K562 (cell line): ENCODE measurements around the gene KCTD17. TPM values are rescaled to one million over a fixed set of nuclear protein-coding genes. Genes with fewer than 3 reads are reported as not detected.

ENCODE experiments used
- ATAC-seq: fragments of 200-7000 bp; cut with Tn5 transposase; 3 replicates; pipeline ENCODE4 v1.9.1; 2020; ENCODE audit warnings: moderate library complexity
- BruUV-seq: library from RNA; stranded (reverse); fragments of 400-500 nt; replicated peaks from 2 replicates; lab custom pipeline; 2021; lab: Mats Ljungman, UMichigan
- CTCF ChIA-PET: fragments of 300-600 bp; formaldehyde crosslinking; extraction: SDS; loops from one replicate; lab custom pipeline; 2021; ENCODE audit warnings: low intra/inter-chr PET ratio; lab: Yijun Ruan, JAX
- POLR2A ChIA-PET: fragments of 300-600, 350-650 bp; sonication (Branson Sonifier 250); formaldehyde crosslinking; extraction: SDS; loops from one replicate; lab custom pipeline; 2021; ENCODE audit warnings: antibody characterized with exemption, inconsistent platforms; lab: Yijun Ruan, JAX
- DNase-seq, 4 experiments: peaks; one replicate each; pipeline versions ENCODE4 v3.0.0 to v3.0.0-alpha.2; 2011 to 2018; ENCODE audit warnings: low spot score in 3 of 4, mixed read lengths in 3 of 4; ENCODE audit errors: extremely low read depth in 1 of 4
- FAIRE-seq: peaks from 2 replicates; lab custom pipeline; 2011; peaks lifted over from hg19 to GRCh38; lab: Jason Lieb, UNC
- H2AFZ ChIP-seq: 2 replicates; pipeline ENCODE4 v1.6.0; 2011; ENCODE audit warnings: low read depth, low read length, control low read depth, inconsistent platforms
- H3K27ac ChIP-seq: fragments of 200-600 bp; 3 replicates; pipeline ENCODE4 v1.8.0; 2011; ENCODE audit warnings: low read depth, mild to moderate bottlenecking, control low read depth, inconsistent platforms, low read length, moderate library complexity, mixed read lengths; ENCODE audit errors: extremely low read depth
- H3K27me3 ChIP-seq, 2 experiments: fragments of 300-600 bp in 1 of 2; 2 replicates in 1 of 2; 3 replicates in 1 of 2; pipeline versions ENCODE4 v1.6.0 to v1.8.0; 2011; ENCODE audit warnings: inconsistent platforms in 2 of 2, low read length in 2 of 2, mild to moderate bottlenecking in 1 of 2, mixed read lengths in 1 of 2, moderate library complexity in 1 of 2; ENCODE audit not compliant: control insufficient read depth in 2 of 2, insufficient read depth in 2 of 2
- H3K36me3 ChIP-seq: fragments of 300-600 bp; 3 replicates; pipeline ENCODE4 v1.8.0; 2011; ENCODE audit warnings: mild to moderate bottlenecking, low read length, inconsistent platforms; ENCODE audit not compliant: control insufficient read depth, insufficient read depth
- H3K4me1 ChIP-seq, 2 experiments: fragments of 200-600 bp in 1 of 2; replicated peaks in 1 of 2; 2 replicates in 1 of 2; 3 replicates in 1 of 2; pipeline versions ENCODE4 v1.5.1 to v1.8.0; 2011; ENCODE audit warnings: inconsistent platforms in 2 of 2, low read length in 2 of 2, mild to moderate bottlenecking in 1 of 2, mixed read lengths in 1 of 2, moderate library complexity in 1 of 2; ENCODE audit not compliant: control insufficient read depth in 2 of 2, insufficient read depth in 2 of 2
- H3K4me2 ChIP-seq: 2 replicates; pipeline ENCODE4 v1.6.1; 2011; ENCODE audit warnings: low read length, control low read depth, inconsistent platforms, mixed read lengths; ENCODE audit not compliant: insufficient read depth
- H3K4me3 ChIP-seq: fragments of 200-600 bp; sonication (generic), shearing (Covaris generic); 2 replicates; pipeline ENCODE4 v1.5.1; 2016; ENCODE audit warnings: control low read depth, inconsistent platforms
- H3K79me2 ChIP-seq: fragments of 200-600 bp; 3 replicates; pipeline ENCODE4 v1.8.0; 2011; ENCODE audit warnings: low read length, inconsistent platforms; ENCODE audit not compliant: control insufficient read depth, insufficient read depth
- H3K9ac ChIP-seq, 2 experiments: 2 replicates each; pipeline versions ENCODE4 v1.6.0 to v1.6.1; 2011; ENCODE audit warnings: low read depth in 2 of 2, low read length in 2 of 2, control low read depth in 1 of 2, inconsistent platforms in 1 of 2, mild to moderate bottlenecking in 1 of 2, mixed read lengths in 1 of 2; ENCODE audit not compliant: insufficient read depth in 1 of 2
- H3K9me1 ChIP-seq: one replicate; pipeline ENCODE4 v1.6.0; 2011; ENCODE audit warnings: inconsistent platforms, mild to moderate bottlenecking, low read length, moderate library complexity; ENCODE audit not compliant: control insufficient read depth, insufficient read depth
- H3K9me3 ChIP-seq: replicated peaks from 2 replicates; pipeline ENCODE4 v1.5.1; 2011; ENCODE audit warnings: low read depth, low read length, inconsistent platforms; ENCODE audit not compliant: control insufficient read depth, insufficient read depth
- H4K20me1 ChIP-seq: replicated peaks from 2 replicates; pipeline ENCODE4 v1.6.1; 2011; ENCODE audit warnings: low read length, inconsistent platforms, mixed read lengths; ENCODE audit not compliant: control insufficient read depth, insufficient read depth
- BCLAF1 ChIP-seq, 2 experiments: fragments of 450-650 bp in 1 of 2; IDR thresholded peaks; 2 replicates each; pipeline ENCODE4 v1.6.1; 2011 to 2017; ENCODE audit warnings: low read depth in 2 of 2, antibody characterized with exemption in 1 of 2, borderline replicate concordance in 1 of 2, low read length in 1 of 2, mild to moderate bottlenecking in 1 of 2, mixed read lengths in 1 of 2; ENCODE audit not compliant: control insufficient read depth in 1 of 2
- HNRNPLL ChIP-seq: fragments of 200-400 bp; formaldehyde crosslinking; IDR thresholded peaks from 2 replicates; pipeline ENCODE4 v1.6.1; 2017; ENCODE audit warnings: low read length, low read depth, mild to moderate bottlenecking; ENCODE audit not compliant: poor library complexity, severe bottlenecking
- NR2F6 ChIP-seq: fragments of 450-650 bp; formaldehyde crosslinking; IDR thresholded peaks from 2 replicates; pipeline ENCODE4 v1.4.0; 2020; ENCODE audit warnings: mild to moderate bottlenecking
- RB1 ChIP-seq: fragments of 450-650 bp; IDR thresholded peaks from 2 replicates; pipeline ENCODE4 v1.6.1; 2017; ENCODE audit warnings: low read depth, mild to moderate bottlenecking
- RHOXF2B ChIP-seq: fragments of 250-450 bp; sonication (Bioruptor Pico); conservative IDR thresholded peaks from 2 replicates; pipeline ENCODE4 v1.5.1; 2021
- ZNF280B ChIP-seq: fragments of 250-450 bp; sonication (Bioruptor Pico); IDR thresholded peaks from 2 replicates; pipeline ENCODE4 v1.5.1; 2021; ENCODE audit warnings: mild to moderate bottlenecking
- ZNF398 ChIP-seq: fragments of 250-450 bp; sonication (Bioruptor Pico); IDR thresholded peaks from 2 replicates; pipeline ENCODE4 v1.8.0; 2021; ENCODE audit warnings: moderate library complexity, mild to moderate bottlenecking, inconsistent platforms
- ZNF41 ChIP-seq: fragments of 250-450 bp; sonication (Bioruptor Pico); conservative IDR thresholded peaks from 2 replicates; pipeline ENCODE4 v1.4.0; 2020; ENCODE audit warnings: mild to moderate bottlenecking
- ZSCAN32 ChIP-seq: fragments of 450-650 bp; formaldehyde crosslinking; IDR thresholded peaks from 2 replicates; pipeline ENCODE4 v1.4.0; 2020; ENCODE audit warnings: mild to moderate bottlenecking, moderate library complexity
- WGBS: fragments of 100-300 bp; shearing (Covaris generic); methylation state at CpG from one replicate; pipeline ENCODE4 v1.1.6; 2016; ENCODE audit warnings: low coverage, mixed read lengths; ENCODE audit not compliant: insufficient coverage; ENCODE audit errors: missing lambda C conversion rate; 5-methylcytosine and 5-hydroxymethylcytosine counted together
- in situ Hi-C: fragments of 300-500 bp; cut with MboI; formaldehyde crosslinking; loops from 4 replicates; pipeline ENCODE4 v1.15.0; 2018; ENCODE audit warnings: inconsistent platforms, mixed read lengths
- intact Hi-C: fragments of 100-400 bp; cut with micrococcal nuclease; formaldehyde crosslinking; loops from 2 replicates; pipeline ENCODE4 v1.14.2; 2022
- polyA plus RNA-seq, 8 experiments: library from polyadenylated mRNA; depleted of rRNA in 4 of 8; stranded (reverse) in 5 of 8; unstranded in 3 of 8; fragments of >200 nt; fragmentation: Nextera tagmentation in 2 of 8; fragmentation: Illumina TruSeq in 1 of 8; extraction: Ambion mirVana in 2 of 8; extraction: Trizol in 1 of 8; gene quantifications; 2 replicates each; pipeline versions ENCODE4 v1.2.1 to v1.2.3, GENCODE V29; 2011 to 2014; ENCODE audit warnings: inconsistent platforms in 1 of 8, missing spikeins in 1 of 8
- total RNA-seq, 7 experiments: library from RNA; depleted of rRNA in 6 of 7; stranded (reverse); fragments of >200 nt in 6 of 7; fragmentation: Illumina TruSeq in 2 of 7; extraction: Trizol in 2 of 7; gene quantifications; 2 replicates each; pipeline versions ENCODE4 v1.2.1 to v1.2.3, GENCODE V29; 2011 to 2021; ENCODE audit warnings: low replicate concordance in 1 of 7

Gene KCTD17
- total and polyA plus RNA-seq, 9 of the 15 experiments (the other 6 are each of a cell fraction or from before 2014, with no cell fraction given) = 0.22 to 0.90 (median 0.49) TPM; not detected in 2

GRCh38 chr22:37001826-37002225, 49.7 kb upstream of the KCTD17 start:
- intact Hi-C loops (no loop called here), in situ Hi-C loops (no loop called here)
- no peaks in the 10 kb centered on the region for H3K36me3 ChIP-seq
- DNase-seq (no peak), ATAC-seq (no peak), FAIRE-seq (no peak)
- peaks cover under 1 to 2% of the 10 kb centered on the region in 2 experiments; a peak in 1 of 5 replicates for H3K27me3 ChIP-seq
- no peaks in the 10 kb centered on the region for H3K9me1 ChIP-seq
- H3K4me1 ChIP-seq = peaks cover 2 to 8% of the 10 kb centered on the region in 2 experiments; a peak in 3 of 5 replicates
- ChIA-PET POLR2A (no interaction called here), CTCF (no interaction called here)
- no TSS peak for BruUV-seq
- H3K9me3 ChIP-seq = no peaks in the 10 kb centered on the region
- no peak overlapping the region for H3K4me2 ChIP-seq
- H2AFZ ChIP-seq = no peak overlapping the region
- H3K79me2 ChIP-seq = no peaks in the 10 kb centered on the region
- H3K9ac ChIP-seq = no peak overlapping the region
- 25% methylated on average over 10 of the region's 12 CpGs for WGBS
- no peaks in the 10 kb centered on the region for H4K20me1 ChIP-seq
- no peak overlapping the region for H3K27ac ChIP-seq
- no peak overlapping the region for H3K4me3 ChIP-seq
- TF ChIP-seq RHOXF2B (no peak), ZSCAN32 (CRISPR knock-in tag) (no peak), ZNF280B (no peak), ZNF398 (CRISPR knock-in tag) (no peak), ZNF41 (CRISPR knock-in tag) (no peak), NR2F6 (no peak), BCLAF1 (IDR thresholded peaks at IDR 0.05; ENCODE audit: borderline replicate concordance in 1 of 2, control insufficient read depth in 1 of 2, low read depth in 2 of 2, low read length in 1 of 2) (no peak), RB1 (no peak), HNRNPLL (no peak)
